Globus pallidus (tissue), 1 donor: ENCODE data around the gene FUCA2.
A peak's percentile ranks its signal among the peaks of the same experiment; 100 is the strongest.

Experiments
- DNase-seq: peaks from one replicate; pipeline ENCODE4 v3.0.0-alpha.2; 2015; ENCODE audit warnings: low spot score

The FUCA2 gene, protein sequence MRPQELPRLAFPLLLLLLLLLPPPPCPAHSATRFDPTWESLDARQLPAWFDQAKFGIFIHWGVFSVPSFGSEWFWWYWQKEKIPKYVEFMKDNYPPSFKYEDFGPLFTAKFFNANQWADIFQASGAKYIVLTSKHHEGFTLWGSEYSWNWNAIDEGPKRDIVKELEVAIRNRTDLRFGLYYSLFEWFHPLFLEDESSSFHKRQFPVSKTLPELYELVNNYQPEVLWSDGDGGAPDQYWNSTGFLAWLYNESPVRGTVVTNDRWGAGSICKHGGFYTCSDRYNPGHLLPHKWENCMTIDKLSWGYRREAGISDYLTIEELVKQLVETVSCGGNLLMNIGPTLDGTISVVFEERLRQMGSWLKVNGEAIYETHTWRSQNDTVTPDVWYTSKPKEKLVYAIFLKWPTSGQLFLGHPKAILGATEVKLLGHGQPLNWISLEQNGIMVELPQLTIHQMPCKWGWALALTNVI

DNA sequence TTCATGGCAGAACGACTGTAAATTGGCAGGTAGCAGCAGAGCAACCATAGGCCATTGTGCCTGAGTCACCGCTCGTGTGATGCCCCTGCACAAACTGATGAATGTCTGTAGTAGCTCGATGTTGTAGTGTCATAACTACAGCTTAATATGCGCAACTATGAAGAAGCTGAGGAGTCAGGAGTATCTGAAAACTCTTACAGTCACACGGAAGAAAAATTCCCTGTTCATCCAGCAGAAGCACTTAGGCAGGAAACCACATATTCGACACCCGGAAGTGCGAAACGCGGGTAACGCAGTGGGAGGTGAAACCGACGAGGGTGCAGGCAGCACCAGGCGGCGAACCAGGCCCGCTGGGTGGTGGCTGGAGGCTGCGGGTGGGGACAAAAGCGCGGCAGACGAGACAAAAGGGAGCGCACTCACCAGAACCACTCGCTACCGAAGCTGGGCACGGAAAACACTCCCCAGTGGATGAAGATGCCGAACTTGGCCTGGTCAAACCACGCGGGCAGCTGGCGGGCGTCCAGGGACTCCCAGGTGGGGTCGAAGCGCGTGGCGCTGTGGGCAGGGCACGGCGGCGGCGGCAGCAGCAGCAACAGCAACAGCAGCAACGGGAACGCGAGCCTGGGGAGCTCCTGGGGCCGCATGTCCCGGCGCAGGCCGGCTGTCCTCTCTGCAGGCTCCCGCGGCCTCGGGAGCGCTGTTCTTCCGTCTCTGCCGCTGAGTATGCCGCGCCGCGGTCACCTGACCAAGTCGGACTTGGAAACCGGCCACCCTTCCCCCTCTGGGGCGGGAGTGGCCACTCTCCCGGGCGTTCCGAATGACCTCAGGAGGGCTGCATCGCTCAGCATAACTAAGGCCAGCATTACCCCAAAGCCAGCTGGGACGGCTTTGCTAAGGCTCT is at the start of gene FUCA2:
Gene FUCA2, minus strand, starts transcription at position 730 of the 901 bp plus-strand sequence. Its CDS starts 86 bp downstream, at position 644.
- DNase-seq = peak; percentile 84

GRCh38 chr6:143561105-143561704 is 49.7 kb upstream of the FUCA2 start:
- no peak for DNase-seq

DNA sequence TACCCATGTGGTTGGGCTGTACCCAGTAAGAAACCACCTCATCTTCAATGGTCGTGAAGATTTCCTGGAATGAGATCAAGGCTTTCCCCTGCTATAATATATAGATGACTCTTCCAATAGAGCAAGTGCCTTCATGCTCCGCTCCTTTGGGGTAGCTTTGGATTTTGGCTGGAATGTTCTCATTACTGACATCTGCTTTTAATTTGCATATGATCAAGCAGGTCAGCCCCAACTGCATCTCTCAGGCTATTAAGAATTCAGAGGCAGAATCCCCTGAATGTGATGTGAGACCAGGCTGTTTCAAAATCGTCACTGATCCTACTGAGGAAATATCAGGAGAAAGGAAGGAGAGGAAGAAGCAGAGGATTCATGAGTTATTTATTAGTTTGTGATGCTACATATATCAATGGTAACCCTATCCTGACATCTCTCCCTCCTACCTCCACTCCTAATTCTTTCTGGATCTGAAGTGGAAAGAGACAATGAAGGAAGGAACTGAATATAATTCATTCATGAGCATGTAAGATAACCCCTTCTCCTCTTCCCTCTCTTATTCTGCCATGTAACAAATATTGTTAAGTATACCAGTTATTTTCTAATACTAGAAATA is 47.6 kb upstream of the FUCA2 start:
- DNase-seq = no peak

GRCh38 chr6:143556529-143556928 is 45.0 kb upstream of the FUCA2 start:
- DNase-seq = no peak

DNA sequence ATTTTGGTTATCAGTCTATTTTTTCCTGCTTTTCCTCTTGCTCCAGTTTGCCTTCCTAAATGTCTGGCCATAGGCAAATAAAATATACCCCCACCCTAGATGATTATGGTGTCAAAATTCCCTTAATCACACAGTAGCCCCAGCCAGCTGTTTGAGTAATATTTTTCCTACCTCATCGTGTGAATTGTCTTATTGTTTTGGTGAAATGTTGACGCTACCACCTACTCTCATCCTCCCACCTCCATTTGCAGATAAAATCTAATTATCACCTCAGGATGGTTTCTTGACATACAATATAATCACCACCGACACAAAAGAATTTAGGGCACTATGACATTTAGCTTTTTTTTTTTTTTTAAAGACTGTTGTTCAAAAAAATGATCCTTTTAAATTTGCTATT is 44.1 kb upstream of the FUCA2 start:
- no peak for DNase-seq

DNA sequence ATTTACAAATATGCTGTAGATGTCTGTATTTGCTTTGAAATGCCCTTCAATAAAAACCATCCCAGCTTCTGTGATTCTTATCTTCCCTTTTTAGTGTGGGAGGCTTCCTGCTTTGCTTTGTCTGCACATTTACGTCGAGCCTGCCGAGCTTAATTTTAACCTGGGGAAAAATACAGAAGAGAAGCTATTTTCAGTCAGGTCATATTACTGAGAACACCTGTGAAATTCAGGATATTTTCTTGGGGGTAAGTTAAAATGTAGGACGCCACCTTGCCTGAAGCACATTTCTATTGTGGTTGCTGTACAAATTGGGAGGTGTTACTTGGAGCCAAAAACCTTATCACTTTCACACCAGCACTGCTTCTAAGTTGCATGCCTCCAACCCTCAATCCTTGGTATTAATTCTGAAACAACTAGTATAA is 43.6 kb upstream of the FUCA2 start:
- no peak for DNase-seq

DNA sequence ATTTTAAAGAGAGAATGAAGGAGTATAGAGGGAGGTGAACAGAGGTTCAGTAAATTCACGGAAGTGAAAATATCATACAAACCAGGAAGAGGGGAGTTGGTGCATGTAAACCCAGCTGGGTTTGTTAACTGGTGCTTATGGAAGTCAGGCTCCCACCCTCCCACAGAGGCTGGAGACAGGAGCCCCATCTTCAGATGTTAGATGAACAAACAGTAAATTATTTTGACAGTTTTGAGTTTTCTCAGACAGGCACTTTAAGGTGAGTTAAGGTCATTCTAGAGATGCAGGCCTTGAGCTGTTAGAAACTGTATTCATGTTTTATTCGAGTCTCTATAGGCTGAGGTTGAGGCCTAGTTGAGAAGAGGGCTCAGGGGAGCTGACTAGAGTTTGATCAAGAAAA is 41.8 kb upstream of the FUCA2 start:
- DNase-seq = no peak

- no peak for DNase-seq
Measured at GRCh38 chr6:143549949-143550268, 38.4 kb upstream of the FUCA2 start.

DNA sequence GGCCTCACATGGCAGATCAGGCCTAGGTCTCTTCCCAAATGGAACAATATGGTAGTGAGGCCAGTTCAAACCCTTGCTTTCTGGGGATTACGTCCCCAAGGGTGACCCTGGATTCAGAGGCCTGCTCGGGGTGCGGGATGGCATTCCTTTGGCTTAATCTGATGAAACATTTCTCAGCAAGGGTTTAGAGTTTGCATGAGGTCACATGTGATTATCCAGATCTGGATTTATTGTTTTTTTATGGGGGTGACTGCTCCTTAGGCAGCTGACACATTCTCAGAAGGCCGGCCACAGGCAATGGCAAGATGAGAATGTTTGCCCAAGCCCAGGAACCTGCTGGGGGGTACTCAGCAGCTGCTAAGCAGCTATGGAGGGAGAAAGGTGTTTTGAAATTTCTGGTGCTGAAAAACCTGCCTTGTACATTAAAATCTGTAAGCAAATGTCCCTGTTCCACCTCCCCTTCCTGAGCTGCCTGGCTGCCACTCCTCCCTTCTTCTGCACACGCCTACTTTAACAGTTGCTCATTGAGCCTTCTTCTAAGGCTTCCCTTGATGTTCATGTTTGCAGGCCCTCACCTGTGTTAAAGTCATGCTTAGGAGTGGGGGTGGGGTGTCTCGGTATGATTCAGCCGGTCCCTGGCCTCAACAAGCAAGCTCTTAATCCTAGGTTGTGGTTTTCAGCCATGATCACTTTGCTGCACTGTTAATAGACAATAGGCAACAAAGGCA is 37.9 kb upstream of the FUCA2 start:
- DNase-seq = no peak

DNA sequence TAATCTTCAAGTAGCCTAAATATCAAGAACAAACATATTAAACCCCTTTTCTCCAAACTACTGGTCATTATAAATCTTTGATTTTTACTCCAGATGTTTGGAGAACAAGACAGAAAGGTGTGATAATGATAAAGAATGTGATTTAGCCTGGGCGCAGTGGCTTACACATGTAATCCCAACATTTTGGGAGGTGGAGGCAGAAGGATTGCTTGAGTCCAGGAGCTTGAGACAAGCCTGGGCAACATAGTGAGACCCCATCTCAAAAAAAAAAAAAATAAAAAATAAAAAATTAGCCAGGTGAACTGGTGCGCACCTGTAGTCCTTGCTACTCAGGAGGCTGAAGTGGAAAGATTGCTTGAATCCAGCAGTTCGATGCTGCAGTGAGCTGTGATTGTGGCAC is 35.1 kb upstream of the FUCA2 start:
- DNase-seq = no peak

DNA sequence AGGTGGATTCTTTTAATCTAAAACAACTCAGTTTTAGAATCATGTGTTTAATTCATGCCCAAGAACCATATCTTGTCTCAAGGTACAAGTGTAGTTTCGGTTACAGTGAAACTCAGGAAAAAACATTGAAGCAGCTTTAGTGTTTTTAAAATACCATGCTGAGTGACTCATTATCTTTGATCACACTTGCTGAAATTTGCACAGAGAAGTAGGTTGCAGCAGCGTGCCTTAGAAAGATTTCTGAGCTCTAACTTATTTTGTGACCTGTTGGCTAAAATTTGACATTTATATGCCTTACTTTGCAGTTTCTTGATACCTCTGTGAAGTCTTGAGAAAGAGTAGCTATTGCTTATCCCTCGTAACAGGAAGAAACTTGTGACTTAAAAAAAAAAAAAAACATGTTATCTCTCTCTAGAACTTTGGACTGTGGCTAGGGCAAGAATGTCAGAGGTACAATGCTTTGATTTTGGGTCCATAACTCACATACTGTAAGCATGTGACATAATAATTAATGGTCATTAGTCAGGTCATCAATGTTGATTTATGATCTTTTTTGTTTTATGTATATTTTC is 34.5 kb upstream of the FUCA2 start:
- no peak for DNase-seq

DNA sequence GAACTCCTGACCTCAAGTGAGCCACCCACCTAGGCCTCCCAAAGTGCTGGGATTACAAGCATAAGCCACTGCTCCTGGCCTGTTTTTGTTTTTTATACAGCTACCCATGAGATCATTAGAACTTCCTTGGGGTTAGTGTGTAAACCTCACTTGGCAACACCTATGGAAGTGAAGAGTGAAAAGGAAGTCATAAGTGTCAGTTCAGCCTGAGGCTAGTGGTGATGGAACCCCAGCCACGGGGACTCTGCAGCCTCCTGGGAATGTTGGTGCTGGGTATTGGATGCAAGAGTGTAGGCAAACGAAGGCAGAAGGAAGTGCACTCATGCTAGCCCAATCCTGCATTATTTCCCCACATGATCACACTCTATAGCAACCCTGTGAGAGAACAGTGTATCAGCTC is 33.6 kb upstream of the FUCA2 start:
- no peak for DNase-seq

GRCh38 chr6:143544011-143544696 is 32.6 kb upstream of the FUCA2 start:
- no peak for DNase-seq

DNA sequence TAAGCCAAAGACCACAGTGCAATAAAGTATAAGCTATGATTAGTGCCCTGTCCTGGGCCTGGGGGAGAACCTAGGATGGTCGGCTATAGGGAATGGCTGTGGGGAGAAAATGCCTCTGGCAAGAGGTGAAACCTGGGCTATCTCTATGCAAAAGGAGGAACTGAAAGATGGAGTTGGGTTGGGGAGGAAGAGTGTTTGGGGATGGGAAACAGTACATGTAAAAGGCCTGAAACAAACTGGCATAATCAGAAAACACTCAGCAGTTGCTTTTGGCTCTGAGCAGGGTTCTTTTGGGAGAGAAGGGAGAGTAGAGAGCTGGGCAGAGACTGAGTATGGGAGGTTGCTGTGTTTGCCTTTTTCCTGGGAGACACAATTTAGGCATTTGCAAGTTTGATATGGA is 31.9 kb upstream of the FUCA2 start:
- DNase-seq = no peak

- DNase-seq = no peak
Measured at GRCh38 chr6:143542888-143543287, 31.4 kb upstream of the FUCA2 start.

DNA sequence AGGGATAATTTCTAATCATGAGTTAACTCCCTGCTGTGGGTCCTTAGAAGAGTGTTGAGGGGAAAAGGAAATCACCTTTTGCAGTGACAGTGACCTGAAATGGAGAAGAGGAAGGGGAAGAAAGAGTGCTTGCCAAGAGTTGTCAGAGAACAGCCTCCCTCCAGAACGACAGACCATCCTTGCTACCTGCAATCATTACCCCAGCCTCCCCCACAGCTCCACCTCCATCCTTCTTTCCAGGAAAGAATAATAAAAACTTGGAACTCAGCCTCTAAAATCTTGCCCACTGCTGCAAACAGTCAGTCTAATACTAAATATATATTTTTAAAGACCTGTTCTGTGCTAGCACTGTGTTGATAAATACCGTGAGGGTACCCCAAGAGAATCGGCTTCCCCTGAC is 28.7 kb upstream of the FUCA2 start:
- DNase-seq = no peak

- no peak for DNase-seq
Measured at GRCh38 chr6:143539734-143540133, 28.2 kb upstream of the FUCA2 start.

- no peak for DNase-seq
Measured at GRCh38 chr6:143539106-143539505, 27.6 kb upstream of the FUCA2 start.

DNA sequence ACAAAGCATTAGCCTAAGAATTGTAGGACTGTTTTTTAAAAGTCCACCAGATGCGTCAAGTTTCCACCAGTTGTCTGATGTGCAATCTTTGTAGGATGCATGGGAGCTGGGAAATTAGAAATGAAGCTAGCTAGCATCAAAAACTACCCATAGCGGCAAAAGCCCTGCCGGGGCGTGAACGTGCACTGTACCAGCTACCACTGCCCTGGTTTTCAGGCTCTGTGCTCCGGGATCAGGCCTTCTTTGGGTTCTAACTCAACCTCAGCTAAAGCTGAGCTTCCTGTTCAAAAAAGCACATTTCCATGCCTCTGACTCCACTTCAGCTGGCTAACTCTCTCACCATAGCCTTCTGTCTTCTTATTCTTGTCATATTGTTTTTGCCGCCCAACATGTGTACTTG is 26.9 kb upstream of the FUCA2 start:
- DNase-seq = no peak

DNA sequence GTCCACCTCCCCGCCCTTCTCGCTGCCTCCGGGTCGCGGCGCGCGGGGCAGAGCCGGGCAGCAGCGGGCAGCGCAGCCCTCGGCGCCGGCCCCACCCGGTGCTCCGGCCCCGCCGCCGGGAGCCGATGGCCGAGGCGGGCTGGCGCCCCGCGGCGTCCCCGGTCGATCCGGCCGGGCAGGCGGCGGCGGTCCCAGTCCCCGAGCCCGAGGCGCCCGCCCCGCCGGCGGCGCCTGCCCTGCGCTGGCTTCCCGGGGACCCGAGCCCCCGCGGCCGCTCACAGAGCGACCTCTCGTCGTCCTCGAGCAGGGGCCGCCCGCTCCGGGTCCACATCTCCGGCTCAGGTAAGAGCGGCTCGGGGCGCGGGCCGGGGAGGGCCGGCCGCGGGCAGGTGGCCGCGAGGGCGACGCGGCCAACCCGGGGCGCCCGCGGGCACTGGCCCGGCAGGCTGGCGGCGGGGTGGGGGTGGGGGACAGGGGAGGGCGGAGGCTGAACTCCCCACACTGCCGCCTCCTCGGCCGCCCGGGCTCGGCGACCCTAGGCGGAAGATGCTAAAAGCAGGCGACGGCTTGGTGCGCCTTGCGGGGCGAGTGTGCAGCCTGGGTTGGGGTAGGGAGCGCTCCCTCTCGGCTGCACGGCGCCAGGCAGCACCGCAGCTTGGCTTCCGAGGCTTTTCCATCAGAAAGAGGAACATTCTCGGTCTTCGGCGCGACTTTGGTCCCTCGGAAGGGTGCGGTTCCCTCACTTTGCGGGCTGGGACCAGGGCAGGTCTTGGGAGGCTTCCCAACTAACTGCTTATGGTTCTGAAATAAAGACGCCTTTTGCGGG is 25.6 kb upstream of the FUCA2 start:
- DNase-seq = peak; percentile 20
